COR-L47 (cell line): ENCODE results near the gene FAH.
A peak's percentile ranks its signal among the peaks of the same experiment; 100 is the strongest.
"Not testable (repeated sequence)": the region's sequence is repeated elsewhere in the genome, so short reads cannot be mapped to it uniquely, and the experiment has no call there.

ENCODE experiments used
- DNase-seq: peaks from one replicate; lab custom pipeline; 2025; lab: John Stamatoyannopoulos, UW

FAH gene

DNA sequence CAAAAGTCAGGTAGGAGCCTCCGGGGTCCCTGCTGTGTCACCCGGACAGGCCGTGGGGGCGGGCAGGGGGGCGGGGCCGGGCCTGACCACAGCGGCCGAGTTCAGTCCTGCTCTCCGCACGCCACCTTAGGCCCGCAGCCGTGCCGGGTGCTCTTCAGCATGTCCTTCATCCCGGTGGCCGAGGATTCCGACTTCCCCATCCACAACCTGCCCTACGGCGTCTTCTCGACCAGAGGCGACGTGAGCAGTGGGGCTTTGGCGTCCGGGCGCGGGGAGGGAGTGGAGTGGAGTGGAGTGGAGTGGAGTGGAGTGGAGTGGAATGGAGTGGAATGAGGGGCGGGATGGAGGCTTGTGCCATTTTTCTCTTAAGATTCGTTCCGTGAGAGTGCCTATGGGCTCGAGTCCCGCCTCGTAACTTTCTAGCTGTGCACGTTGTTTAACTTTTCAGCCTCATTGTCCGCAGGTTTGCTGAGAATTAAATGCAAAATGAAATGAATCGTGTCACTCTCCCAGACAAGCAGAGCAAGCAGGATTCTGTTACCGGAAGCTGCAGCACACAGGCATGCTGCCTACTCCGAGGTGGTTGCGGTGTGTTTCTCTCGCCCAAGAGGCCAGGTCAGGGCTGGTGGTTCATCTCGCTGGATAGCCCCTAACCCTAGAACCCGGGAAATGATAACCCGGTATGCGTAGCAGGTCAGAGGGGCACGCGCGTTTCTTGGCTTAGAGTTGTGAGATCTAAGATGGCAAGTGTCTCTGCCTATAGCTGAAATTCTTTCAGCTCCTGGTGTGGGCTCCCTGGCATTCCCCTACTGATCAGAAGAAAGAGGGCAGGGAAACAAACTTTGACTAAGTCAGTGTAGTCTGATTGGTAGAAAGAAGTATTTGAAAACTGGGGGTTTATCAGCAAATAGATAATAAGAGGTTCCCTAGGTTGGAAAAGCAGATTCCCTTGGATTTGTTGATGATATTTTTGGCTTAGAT, at the start of gene FAH:
Gene FAH (plus strand): TSS at position 104 of the 981 bp plus-strand sequence. CDS start 56 bp downstream, at position 160.
- DNase-seq: peak; percentile 22

DNA sequence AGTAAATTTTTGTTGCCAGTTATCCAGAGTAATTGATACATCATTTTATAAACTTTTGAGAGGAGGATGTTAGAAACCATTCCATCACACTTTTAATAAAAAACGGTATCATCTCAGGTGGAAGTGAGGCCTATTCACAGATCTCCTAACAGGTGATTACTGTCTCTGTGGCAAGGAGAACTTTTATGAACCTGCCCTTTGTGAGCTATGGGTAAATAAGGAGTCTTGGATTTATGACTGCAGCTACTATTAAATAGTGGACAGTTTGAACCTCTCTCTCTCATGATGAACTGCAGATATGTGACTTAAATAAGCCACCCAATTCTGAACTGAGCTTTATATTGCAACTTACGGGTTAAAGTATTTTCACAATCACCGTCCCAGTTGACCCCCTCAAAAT, 47.6 kb upstream of the FAH start:
- DNase-seq: no peak

DNA sequence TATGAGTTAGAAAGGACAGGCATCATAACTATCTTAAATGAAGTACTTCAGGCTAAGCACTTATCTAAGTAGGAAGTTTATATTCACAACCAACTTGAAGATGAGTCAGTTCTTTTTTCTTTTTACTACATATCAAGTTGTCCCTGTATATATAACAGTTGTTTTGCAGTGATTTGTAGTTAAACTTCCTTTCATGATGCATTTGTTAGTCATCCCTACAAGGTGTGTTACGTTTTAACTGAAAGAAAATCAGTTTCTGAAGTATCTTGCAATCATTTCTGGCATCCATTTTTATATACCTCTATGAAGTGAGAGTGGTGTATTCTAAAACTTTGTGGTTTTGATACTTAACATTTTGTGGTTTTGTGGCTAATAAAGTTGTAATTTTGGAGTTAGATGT, 47.2 kb upstream of the FAH start:
- no peak for DNase-seq

DNA sequence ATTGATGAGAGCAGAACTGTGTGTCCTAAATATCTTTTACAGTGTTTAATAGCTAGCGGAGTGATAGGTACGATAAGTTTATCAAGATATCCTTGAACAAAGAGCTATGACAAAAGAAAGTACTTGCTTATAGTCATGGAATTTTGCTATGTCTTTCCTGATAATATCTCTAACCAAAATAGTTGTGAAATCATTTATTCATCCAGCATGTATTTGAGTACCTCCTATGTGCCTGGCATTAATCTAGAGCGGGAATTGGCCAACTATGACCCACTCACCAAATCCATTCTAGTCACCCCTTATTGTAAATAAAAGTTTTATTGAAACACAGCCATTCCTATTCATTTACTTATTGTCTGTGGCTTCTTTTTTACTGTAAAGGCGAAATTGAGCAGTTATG, 46.7 kb upstream of the FAH start:
- no peak for DNase-seq

DNA sequence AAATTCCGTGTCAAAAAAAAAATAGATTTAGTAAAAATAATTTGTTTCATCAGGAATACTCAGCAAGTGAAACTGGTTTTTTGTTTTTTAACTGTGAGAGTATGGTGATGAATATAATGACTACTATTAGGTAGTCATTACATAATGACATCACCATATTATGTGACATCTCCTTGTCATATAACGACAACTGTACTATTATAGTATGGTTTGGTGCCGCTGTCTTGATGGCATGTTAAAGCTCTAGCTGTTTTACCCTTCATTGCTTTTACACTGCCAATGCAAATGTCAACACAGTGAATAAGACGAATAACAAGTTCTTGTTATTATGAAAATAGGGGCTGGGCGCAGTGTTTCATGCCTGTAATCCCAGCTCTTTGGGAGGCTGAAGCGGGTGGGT, 45.6 kb upstream of the FAH start:
- no peak for DNase-seq

DNA sequence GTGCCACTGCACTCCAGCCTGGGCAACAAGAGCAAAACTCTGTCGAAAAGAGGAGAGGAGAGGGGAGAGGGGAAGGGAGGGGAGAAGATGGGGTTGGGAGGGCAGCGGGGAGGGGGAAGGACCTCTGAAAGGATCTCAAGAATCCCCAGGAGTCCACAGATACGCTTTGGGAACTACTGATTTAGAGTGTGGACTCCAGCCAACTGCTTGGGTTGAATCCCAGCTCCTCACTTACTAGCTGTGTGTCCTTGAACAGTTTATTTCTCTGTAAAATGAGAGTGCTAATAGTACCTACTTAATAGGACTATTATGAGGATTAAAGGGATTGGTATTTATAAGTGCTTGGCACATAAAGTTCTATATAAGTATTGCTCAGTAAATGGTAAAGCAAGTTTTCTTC, 45.0 kb upstream of the FAH start:
- DNase-seq: no peak

DNA sequence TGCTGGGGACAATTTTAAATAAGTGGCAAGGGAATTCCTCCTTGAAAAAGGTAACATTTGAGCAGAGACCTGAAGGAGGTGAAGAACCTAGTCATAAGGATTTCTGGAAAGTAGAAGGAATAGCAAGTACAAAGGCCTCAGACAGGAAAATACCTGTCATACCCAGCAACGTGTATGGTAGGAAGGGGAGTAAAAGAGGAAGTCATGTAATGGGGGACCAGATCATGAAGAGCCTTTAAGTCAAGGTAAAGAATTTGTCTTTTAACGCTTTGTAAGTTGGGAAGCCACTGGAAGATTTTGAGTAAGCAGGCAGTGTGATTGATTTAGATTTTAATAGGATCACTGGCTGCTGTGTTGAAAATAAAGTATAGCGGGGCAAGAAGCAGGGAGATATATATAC, 43.4 kb upstream of the FAH start:
- no peak for DNase-seq

DNA sequence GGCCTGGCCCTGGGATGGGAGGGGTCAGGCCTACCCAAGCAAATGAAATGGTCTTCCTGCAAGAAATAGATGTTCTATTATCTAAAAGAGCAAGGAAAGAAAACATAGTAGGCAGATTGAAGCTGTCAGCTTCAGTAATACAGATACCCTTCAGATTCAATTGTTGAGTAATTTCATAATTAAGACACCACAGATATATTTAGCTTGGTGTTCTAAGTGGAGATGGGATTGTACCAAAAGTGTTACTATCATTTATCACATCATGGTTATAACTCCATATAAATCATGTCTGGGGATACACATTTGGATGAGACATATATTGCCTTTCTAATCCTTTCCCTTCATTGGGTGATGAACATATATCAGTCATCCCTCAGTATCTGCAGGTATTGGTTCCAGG, 41.9 kb upstream of the FAH start:
- no peak for DNase-seq

DNA sequence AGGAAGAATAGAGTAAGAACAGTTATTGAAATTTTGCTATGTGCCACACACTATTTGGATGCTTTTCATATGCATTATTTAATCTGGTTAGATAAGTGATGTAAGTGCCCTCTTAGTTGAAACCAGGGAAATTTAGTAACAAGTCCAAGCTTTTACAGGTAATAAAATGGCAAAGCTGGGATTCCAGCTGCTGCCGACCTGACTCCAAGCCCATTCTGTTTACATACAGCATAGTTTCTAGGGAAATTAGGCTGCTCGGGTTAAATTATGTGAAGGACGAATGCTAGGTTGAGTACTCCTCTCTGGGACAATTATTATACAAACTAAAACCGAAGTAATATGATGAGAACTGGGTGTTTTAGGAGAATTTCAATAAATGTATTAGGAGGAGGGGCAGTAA, 38.7 kb upstream of the FAH start:
- no peak for DNase-seq

DNA sequence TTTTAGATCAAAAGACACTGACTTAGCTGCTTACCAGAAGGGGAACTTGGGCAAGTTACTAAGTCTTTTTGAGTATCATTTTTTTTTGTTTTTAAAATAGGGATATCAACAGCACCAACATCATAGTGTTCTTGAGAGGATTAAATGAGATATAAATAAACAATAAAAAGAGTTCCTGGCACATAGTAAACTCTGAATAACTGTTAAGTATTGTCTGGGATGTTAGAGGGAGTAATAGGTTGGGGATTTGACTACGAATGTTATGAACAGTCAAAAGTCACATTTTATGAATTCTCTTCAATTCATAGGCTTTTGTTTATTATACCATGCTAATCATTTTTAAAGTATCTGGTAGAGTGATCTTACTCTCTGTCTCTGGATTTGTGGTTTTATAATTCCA, 37.8 kb upstream of the FAH start:
- DNase-seq: no peak

DNA sequence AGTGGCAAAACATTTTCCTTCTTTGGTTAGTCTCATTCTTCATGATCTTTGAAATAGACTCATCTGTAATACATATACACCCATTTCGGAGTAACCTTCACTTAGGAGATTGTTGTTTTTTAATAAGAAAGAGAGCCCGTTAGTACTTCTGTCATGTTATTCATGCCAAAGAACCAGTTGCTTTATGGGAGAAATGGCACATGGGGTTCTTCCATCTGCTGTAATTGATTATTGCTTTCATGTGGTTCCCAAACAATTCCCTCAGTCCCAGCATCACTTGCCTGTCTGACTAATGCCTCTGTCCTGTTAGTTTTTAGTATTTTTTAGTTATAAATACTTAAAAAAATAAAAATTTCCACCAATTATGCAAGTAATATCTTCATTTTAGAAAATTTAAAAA, 33.8 kb upstream of the FAH start:
- DNase-seq: no peak

DNA sequence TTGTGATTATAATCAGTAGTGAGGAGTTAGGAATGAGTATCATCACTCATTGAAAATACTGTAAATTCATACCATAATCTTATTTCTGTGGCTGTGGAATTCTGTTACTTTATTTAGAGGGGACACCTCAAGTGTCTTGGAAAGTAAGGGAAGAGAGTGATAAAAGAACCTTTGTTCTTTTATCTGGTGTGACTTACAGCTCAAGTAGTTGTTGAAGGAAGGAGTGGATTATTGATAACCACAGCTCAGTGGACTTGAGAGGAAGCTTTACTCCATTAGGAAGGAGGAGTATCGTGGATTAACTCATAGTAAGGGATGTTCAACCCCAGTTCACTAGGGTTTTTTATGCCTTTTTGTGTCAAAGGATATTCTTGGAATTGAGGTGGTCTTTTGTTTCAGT, 32.2 kb upstream of the FAH start:
- DNase-seq: no peak

DNA sequence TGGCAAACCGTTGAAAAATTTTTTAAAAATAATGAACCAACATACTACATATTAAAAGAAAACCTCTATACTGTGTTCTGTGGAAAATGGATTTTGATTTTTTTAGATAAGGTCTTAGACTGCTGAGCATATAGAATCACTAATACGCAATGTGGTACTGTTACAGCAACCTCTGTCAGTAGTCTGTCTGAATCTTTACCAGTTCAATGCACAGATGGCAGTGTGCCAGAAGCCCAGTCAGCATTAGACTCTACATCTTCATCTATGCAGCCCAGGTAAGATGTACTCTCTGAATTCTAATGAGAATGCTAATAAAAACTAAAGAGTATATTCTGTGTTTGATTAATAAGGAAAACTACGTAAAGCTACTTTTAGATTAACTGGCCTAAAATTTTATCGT, 31.3 kb upstream of the FAH start:
- no peak for DNase-seq

DNA sequence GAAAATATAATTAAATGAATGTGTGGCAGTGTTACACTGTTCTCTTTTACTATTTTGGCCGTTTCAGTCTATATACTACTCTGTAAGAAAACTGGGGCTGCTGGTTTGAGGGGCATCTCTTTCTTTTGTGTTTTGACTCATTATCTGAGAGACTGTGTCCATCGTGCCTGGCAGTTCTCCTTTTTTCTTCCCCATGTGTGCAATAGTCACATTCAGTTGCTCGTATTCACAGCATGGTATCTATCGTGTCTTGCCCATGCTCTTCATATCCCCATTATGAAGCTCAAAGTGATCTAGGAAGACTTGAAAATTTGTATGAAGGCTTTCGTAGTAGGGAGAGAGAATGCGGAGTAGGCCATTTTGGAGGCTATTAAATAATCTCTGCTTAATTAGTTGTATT, 29.8 kb upstream of the FAH start:
- no peak for DNase-seq

DNA sequence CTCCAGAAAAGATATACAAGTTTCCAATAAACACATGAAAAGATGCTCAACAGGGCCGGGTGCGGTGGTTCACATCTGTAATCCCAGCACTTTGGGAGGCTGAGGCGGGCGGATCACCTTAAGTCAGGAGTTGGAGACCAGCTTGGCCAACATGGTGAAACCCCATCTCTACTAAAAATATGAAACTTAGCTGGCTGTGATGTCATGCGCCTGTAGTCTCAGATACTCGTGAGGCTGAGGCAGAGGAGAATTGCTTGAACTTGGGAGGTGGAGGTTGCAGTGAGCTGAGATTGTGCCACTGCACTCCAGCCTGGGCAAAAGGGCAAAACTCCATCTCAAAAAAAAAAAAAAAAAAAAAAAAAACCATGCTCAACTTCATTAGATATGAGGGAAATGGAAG, 25.5 kb upstream of the FAH start:
- DNase-seq: not testable (repeated sequence)

DNA sequence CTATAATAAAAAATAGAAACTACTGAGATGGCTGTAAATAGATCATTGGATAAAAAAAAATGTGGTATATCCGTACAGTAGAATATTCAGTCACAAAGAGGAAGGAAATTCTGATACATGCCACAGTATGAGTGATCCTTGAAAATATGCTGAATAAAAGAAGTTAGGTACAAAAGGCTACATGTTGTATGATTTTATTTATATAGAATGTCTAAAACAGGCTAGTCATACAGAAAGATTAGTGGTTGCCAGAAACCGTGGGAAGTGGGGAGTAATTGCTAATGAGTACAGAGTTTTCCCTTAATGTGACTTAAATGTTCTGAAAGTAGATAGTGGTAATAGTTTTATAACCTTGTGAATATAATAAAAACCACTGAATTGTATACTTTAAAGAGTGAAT, 24.9 kb upstream of the FAH start:
- DNase-seq: no peak

DNA sequence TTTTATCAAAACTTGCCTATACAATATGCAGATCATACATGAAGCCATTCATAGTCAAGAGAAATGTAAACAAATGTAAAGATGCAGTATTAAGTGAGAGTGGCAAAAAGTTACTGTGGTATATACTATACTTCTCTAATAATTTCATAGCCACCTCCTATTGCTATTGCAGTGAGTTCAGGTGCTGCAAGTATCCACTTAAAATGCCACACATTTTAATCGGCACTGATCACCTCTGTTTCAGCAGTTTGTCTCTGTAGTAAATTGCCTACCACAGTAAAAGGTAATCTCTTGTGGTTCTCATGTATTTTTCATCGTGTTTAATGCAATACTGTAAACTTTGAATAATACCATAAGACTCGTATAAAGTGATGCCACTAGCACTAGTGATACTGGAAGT, 20.4 kb upstream of the FAH start:
- DNase-seq: no peak

DNA sequence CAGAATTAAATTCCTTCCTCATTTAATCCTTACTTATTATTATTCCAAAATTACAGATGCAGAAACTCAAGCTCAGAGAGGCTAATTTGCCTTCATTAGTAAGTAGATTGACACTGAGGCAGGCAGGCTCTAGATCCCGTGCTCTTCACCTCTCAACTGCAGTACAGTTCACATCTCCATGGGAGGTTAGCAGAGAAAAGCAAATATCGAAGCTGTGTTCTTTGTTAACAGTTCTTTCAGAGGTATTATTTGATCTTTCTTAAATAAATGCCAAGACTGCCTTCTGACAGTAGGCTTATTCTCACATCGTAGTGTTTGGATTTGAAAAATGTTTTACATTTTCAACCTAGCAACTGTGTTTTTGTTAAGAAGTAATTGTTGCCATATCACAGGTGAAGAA, 15.9 kb upstream of the FAH start:
- no peak for DNase-seq

DNA sequence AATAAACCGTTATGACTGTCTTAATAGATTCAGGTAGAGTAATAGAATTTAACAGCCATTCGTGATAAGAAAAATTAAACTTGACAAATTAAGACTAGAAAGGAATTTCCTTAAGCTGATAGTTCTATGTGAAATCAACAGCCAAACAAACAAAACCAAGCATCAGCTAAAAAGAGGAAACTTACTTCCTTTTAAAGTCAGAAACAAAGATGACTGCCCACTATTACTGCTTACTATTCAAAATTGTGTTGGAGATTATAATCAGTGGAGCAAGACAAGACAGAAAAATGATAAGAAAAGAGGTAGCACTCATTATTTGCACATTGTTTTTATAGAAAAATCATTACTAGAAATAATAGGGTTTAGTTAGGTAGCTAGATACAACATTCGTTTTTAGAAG, 13.8 kb upstream of the FAH start:
- no peak for DNase-seq

DNA sequence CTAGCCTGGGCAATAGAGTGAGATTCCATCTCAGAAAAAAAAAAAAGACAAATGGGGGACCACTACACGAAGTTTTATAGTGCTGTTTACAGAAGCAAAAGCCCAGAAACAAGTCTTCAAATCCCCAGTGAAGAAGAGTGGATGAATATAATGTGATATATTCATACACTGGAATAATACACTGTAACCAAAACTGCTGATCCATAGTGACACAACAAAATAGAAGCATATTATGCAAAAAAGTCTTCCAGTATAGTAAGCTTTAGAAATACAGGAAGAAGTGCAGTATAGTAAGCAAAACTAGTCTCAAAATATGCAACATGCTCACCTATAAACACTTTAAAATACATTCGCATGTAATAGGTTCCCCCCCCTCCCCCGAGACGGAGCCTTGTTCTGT, 11.9 kb upstream of the FAH start:
- no peak for DNase-seq

DNA sequence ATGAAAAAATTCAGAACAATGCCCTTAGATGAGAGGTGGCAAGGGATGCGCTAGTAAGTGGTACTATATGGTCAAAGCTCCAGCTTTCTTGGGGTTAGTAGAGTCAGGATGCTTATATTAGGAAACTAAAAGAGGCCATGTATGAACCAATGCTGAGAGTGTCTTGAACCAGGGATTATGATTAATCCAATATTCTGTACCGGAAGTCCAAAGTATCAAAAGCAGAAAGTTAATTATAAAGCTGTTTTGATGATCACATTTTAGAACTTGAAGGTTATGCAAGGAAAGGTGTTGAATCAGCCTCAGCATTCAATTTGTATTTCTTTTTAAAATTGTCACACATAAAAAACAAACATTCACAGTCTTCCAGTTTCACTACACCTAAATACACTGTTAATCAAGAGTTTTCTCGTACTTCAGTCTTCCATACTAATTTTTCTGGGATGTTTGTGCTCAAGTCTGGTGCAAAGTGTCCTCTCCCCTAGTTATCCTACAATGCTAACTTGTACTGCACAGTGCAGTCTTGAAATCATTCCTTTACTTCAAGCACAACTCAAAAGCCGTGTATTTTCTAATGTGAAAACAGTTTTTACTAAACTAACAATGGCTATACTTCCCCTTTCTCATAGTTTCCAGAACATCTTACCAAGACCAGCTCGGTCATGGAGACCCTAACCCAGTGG, 10.7 kb upstream of the FAH start:
- no peak for DNase-seq

DNA sequence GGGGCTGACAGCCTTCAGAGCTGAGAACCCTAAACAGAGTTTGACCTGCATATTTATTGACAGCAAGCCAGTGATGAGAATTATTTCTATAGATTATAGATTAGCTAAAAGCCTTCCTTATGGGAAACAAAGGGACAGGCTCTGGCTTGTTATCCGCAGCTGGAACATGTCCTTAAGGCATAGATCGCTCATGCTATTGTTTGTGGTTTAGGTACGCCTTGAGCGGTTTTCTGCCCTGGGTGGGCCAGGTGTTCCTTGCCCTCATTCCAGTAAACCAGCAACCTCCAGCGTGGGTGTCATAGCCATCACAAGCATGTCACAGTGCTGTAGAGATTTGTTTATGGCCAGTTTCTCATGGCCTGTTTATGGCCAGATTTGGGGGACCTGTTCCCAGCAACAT, 10.2 kb upstream of the FAH start:
- DNase-seq: no peak

DNA sequence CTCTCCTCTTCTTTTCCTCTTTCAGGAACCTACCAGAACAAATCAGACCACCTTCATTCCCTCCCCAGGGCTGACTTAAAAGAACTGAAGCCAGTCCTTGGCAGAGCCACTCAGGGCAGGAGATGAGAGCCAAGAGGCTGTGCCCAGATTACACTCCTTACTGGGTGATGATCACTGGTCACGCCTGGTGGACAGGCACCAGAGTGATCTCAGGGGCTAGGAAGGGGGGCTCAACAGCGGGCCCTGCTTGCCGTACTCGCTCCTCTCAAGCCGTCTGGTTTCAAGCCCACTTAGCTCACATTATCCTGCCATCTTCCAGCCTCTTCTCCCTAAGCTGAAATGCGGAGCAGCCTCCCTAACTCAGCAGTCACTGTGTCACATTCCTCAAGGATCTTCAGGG, 1.7 kb upstream of the FAH start:
- no peak for DNase-seq

DNA sequence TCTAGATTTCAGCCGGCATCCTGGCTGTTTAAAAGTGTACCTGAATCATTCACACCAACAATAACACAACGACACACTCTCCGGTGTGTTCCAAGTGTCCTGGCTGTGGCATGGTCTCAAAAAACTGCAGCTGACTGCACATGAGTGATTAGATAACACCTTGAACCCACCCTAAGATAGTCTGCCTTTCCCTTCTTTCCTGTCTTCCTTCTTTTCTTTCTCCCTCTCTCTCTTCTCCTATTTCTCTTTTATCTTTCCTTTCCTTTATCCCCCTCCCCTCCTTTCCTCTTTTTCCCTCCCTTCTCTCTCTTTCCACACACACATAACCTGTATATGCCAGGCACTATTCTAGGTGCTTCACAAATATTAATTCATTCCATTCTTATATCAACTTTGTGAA, 1.2 kb upstream of the FAH start:
- no peak for DNase-seq
